ENCODE measurements around the gene CEP44.
"Not testable (repeated sequence)": the region's sequence is repeated elsewhere in the genome, so short reads cannot be mapped to it uniquely, and the experiment has no call there.

The CEP44 gene

GRCh38 chr4:174281901-174282300 is 1.8 kb upstream of the CEP44 start:
- Histone ChIP-seq H3K9ac (peak overlapping the region in 4 of 11 experiments; percentile 98 to 99 (median 99); a peak in 6 of 22 replicates), H3K27me3 (no peaks in the 10 kb centered on the region), H3K36me3 (peaks cover 0 to 12% (median 7%) of the 10 kb centered on the region in 11 experiments; a peak in 7 of 22 replicates), H3K9me3 (replicated peaks in 1 of 11) (peaks cover 3 to 11% (median 6%) of the 10 kb centered on the region in 11 experiments; a peak in 12 of 22 replicates), H3K27ac (peak overlapping the region in 4 of 11 experiments; percentile 99 to 100 (median 99); a peak in 7 of 22 replicates), H3K4me1 (peaks cover 10 to 39% (median 28%) of the 10 kb centered on the region in 10 experiments), H3K4me3 (peak overlapping the region in 5 of 10 experiments; percentile 72 to 95 (median 85); a peak in 7 of 20 replicates), H3K4me2 (peak overlapping the region; percentile 49 to 83 (median 79); a peak in 17 of 22 replicates), H4K20me1 (peaks cover 0 to 10% (median 0%) of the 10 kb centered on the region in 11 experiments; a peak in 3 of 22 replicates)
- no peak for TF ChIP-seq Cebpa-rat (IDR thresholded peaks at IDR 0.05)

GRCh38 chr4:174282836-174283506 is 740 bp upstream of the CEP44 start:
- Histone ChIP-seq H3K4me3 (peak overlapping the region; percentile 72 to 96 (median 84)), H4K20me1 (peaks cover 0 to 1% (median 0%) of the 10 kb centered on the region in 11 experiments; a peak in 3 of 22 replicates), H3K4me2 (peak overlapping the region; percentile 74 to 96 (median 83); a peak in 21 of 22 replicates), H3K9ac (peak overlapping the region; percentile 95 to 100 (median 99)), H3K27me3 (no peaks in the 10 kb centered on the region), H3K27ac (peak overlapping the region; percentile 97 to 100 (median 99)), H3K9me3 (replicated peaks in 1 of 11) (peaks cover 3 to 11% (median 6%) of the 10 kb centered on the region in 11 experiments; a peak in 12 of 22 replicates), H3K36me3 (peaks cover 0 to 12% (median 7%) of the 10 kb centered on the region in 11 experiments; a peak in 7 of 22 replicates), H3K4me1 (peaks cover 10 to 37% (median 28%) of the 10 kb centered on the region in 10 experiments)
- TF ChIP-seq Cebpa-rat (IDR thresholded peaks at IDR 0.05): no peak

GRCh38 chr4:174284487-174284886 is 776 bp downstream of the CEP44 start:
- H3K9ac ChIP-seq: peak overlapping the region; percentile 95 to 100 (median 99)
- peaks cover 2 to 7% (median 3%) of the 10 kb centered on the region in 11 experiments; a peak in 12 of 22 replicates for H3K9me3 ChIP-seq (replicated peaks in 1 of 11)
- no peaks in the 10 kb centered on the region for H3K27me3 ChIP-seq
- no peak for TF ChIP-seq Cebpa-rat (IDR thresholded peaks at IDR 0.05)
- peaks cover 0 to 9% (median 3%) of the 10 kb centered on the region in 11 experiments; a peak in 7 of 22 replicates for H3K36me3 ChIP-seq
- peak overlapping the region; percentile 67 to 96 (median 84) for H3K4me2 ChIP-seq
- no peaks in the 10 kb centered on the region for H4K20me1 ChIP-seq
- H3K27ac ChIP-seq: peak overlapping the region; percentile 97 to 100 (median 99); a peak in 21 of 22 replicates
- H3K4me3 ChIP-seq: peak overlapping the region; percentile 72 to 96 (median 84)
- peaks cover 10 to 34% (median 28%) of the 10 kb centered on the region in 10 experiments for H3K4me1 ChIP-seq

GRCh38 chr4:174286870-174287269 is 3.2 kb downstream of the CEP44 start:
- peaks cover 2 to 6% (median 4%) of the 10 kb centered on the region in 11 experiments; a peak in 21 of 22 replicates for H3K36me3 ChIP-seq
- peaks cover 7 to 27% (median 23%) of the 10 kb centered on the region in 10 experiments for H3K4me1 ChIP-seq
- H3K27me3 ChIP-seq: no peaks in the 10 kb centered on the region
- no peak for TF ChIP-seq Cebpa-rat (IDR thresholded peaks at IDR 0.05)
- no peak overlapping the region for H3K4me3 ChIP-seq
- H3K4me2 ChIP-seq: no peak overlapping the region
- peaks cover 4 to 17% (median 7%) of the 10 kb centered on the region in 11 experiments for H3K9me3 ChIP-seq (replicated peaks in 1 of 11)
- no peak overlapping the region for H3K9ac ChIP-seq
- no peak overlapping the region for H3K27ac ChIP-seq
- no peaks in the 10 kb centered on the region for H4K20me1 ChIP-seq

- Histone ChIP-seq H3K4me1 (no peaks in the 10 kb centered on the region), H3K27me3 (no peaks in the 10 kb centered on the region), H3K4me3 (peak overlapping the region in 1 of 10 experiments; percentile 17; a peak in 2 of 20 replicates), H3K27ac (no peak overlapping the region), H3K36me3 (peaks cover 18 to 32% (median 23%) of the 10 kb centered on the region in 11 experiments), H3K9me3 (replicated peaks in 1 of 11) (peaks cover 38 to 61% (median 47%) of the 10 kb centered on the region in 11 experiments), H3K4me2 (no peak overlapping the region), H4K20me1 (no peaks in the 10 kb centered on the region), H3K9ac (no peak overlapping the region)
- no peak for TF ChIP-seq Cebpa-rat (IDR thresholded peaks at IDR 0.05)
Observed at GRCh38 chr4:174292473-174292872, 8.8 kb downstream of the CEP44 start.

- not testable (repeated sequence) for H3K4me1 ChIP-seq, H3K9ac ChIP-seq, H3K4me3 ChIP-seq, H3K4me2 ChIP-seq, H3K27me3 ChIP-seq, H3K27ac ChIP-seq, H4K20me1 ChIP-seq
- H3K9me3 ChIP-seq (replicated peaks in 1 of 11): peaks cover 38 to 62% (median 48%) of the 10 kb centered on the region in 11 experiments
- peaks cover 23 to 44% (median 27%) of the 10 kb centered on the region in 11 experiments for H3K36me3 ChIP-seq
Observed at GRCh38 chr4:174294641-174295040, 10.9 kb downstream of the CEP44 start.

GRCh38 chr4:174295142-174295541 is 11.4 kb downstream of the CEP44 start:
- Histone ChIP-seq H3K36me3 (peaks cover 28 to 49% (median 32%) of the 10 kb centered on the region in 11 experiments), H3K9me3 (replicated peaks in 1 of 11) (peaks cover 38 to 59% (median 48%) of the 10 kb centered on the region in 11 experiments)
- not testable (repeated sequence) for H3K27me3 ChIP-seq, H3K4me2 ChIP-seq, H4K20me1 ChIP-seq, H3K27ac ChIP-seq, H3K4me3 ChIP-seq, H3K9ac ChIP-seq, H3K4me1 ChIP-seq

GRCh38 chr4:174303687-174304086 is 20.0 kb downstream of the CEP44 start:
- Histone ChIP-seq H3K27me3 (no peaks in the 10 kb centered on the region), H3K4me3 (no peak overlapping the region), H3K36me3 (peaks cover 29 to 87% (median 59%) of the 10 kb centered on the region in 11 experiments), H4K20me1 (no peaks in the 10 kb centered on the region), H3K9ac (no peak overlapping the region), H3K9me3 (replicated peaks in 1 of 11) (no peaks in the 10 kb centered on the region), H3K27ac (no peak overlapping the region), H3K4me2 (no peak overlapping the region), H3K4me1 (no peaks in the 10 kb centered on the region)
- no peak for TF ChIP-seq Cebpa-rat (IDR thresholded peaks at IDR 0.05)

GRCh38 chr4:174304664-174305063 is 21.0 kb downstream of the CEP44 start:
- H3K36me3 ChIP-seq: peaks cover 26 to 87% (median 59%) of the 10 kb centered on the region in 11 experiments
- no peaks in the 10 kb centered on the region for H3K9me3 ChIP-seq (replicated peaks in 1 of 11)
- H3K27ac ChIP-seq: no peak overlapping the region
- H3K4me1 ChIP-seq: no peaks in the 10 kb centered on the region
- no peak overlapping the region for H3K4me3 ChIP-seq
- H3K4me2 ChIP-seq: no peak overlapping the region
- H4K20me1 ChIP-seq: no peaks in the 10 kb centered on the region
- TF ChIP-seq Cebpa-rat (IDR thresholded peaks at IDR 0.05): no peak
- H3K9ac ChIP-seq: no peak overlapping the region
- no peaks in the 10 kb centered on the region for H3K27me3 ChIP-seq
